WTC11 (cell line): Measurements from ENCODE around the gene AGL. TPM values are rescaled to one million over a fixed set of nuclear protein-coding genes. Genes with fewer than 3 reads are reported as not detected.
"Not testable (repeated sequence)": the region's sequence is repeated elsewhere in the genome, so short reads cannot be mapped to it uniquely, and the experiment has no call there.

Experiments
- ATAC-seq: fragments of 200-7000 bp; cut with Tn5 transposase; 2 replicates; pipeline ENCODE4 v1.10.0; 2021; ENCODE audit warnings: mild to moderate bottlenecking, moderate library complexity
- CTCF ChIA-PET: fragments of 300-600 bp; sonication (Branson Sonifier 250); formaldehyde crosslinking; loops from one replicate; lab custom pipeline; 2021; ENCODE audit warnings: antibody characterized with exemption; lab: Charles Lee
- POLR2A ChIA-PET: fragments of 350-600 bp; sonication (Branson Sonifier 250); formaldehyde crosslinking; loops from one replicate; lab custom pipeline; 2021; ENCODE audit warnings: antibody characterized with exemption; lab: Charles Lee
- DNase-seq: peaks from one replicate; pipeline ENCODE4 v3.0.0; 2021; ENCODE audit warnings: low spot score
- H3K27ac Mint-ChIP-seq: 2 replicates; pipeline ENCODE4 v1.8.0; 2021; ENCODE audit warnings: mixed read lengths
- H3K27me3 Mint-ChIP-seq: 2 replicates; pipeline ENCODE4 v1.8.0; 2021; ENCODE audit warnings: low read depth, mild to moderate bottlenecking, moderate library complexity, mixed read lengths
- H3K36me3 Mint-ChIP-seq: 2 replicates; pipeline ENCODE4 v1.8.0; 2021; ENCODE audit warnings: mixed read lengths
- H3K4me1 Mint-ChIP-seq: 2 replicates; pipeline ENCODE4 v1.8.0; 2022; ENCODE audit warnings: mixed read lengths
- H3K4me3 Mint-ChIP-seq: 2 replicates; pipeline ENCODE4 v1.8.0; 2021; ENCODE audit warnings: mild to moderate bottlenecking, moderate library complexity, mixed read lengths
- H3K9me3 Mint-ChIP-seq: 2 replicates; pipeline ENCODE4 v1.8.0; 2021; ENCODE audit warnings: mixed read lengths
- FOXP1 ChIP-seq: sonication (generic); formaldehyde crosslinking; IDR thresholded peaks from 2 replicates; pipeline ENCODE4 v1.8.0; 2022; ENCODE audit warnings: missing genetic modification reagents, mild to moderate bottlenecking, moderate library complexity, borderline replicate concordance
- GRHL2 ChIP-seq: fragments of 250-450 bp; sonication (Bioruptor Pico); IDR thresholded peaks from 2 replicates; pipeline ENCODE4 v1.8.0; 2022; ENCODE audit warnings: mild to moderate bottlenecking, moderate library complexity; ENCODE audit not compliant: insufficient replicate concordance, severe bottlenecking
- IRF2 ChIP-seq: sonication (generic); formaldehyde crosslinking; IDR thresholded peaks from 2 replicates; pipeline ENCODE4 v1.8.0; 2022; ENCODE audit warnings: low read depth, missing genetic modification reagents, borderline replicate concordance
- NFYB ChIP-seq: sonication (generic); formaldehyde crosslinking; conservative IDR thresholded peaks from 2 replicates; pipeline ENCODE4 v1.8.0; 2022; ENCODE audit warnings: low read depth, missing genetic modification reagents
- OVOL2 ChIP-seq: fragments of 250-450 bp; sonication (Bioruptor Pico); IDR thresholded peaks from 2 replicates; pipeline ENCODE4 v1.9.0; 2021; ENCODE audit warnings: mild to moderate bottlenecking, borderline replicate concordance
- PRRX2 ChIP-seq: fragments of 250-450 bp; sonication (Bioruptor Pico); IDR thresholded peaks from 2 replicates; pipeline ENCODE4 v1.8.0; 2021; ENCODE audit warnings: mild to moderate bottlenecking
- TCF7 ChIP-seq: sonication (generic); formaldehyde crosslinking; IDR thresholded peaks from 2 replicates; pipeline ENCODE4 v1.8.0; 2022; ENCODE audit warnings: mild to moderate bottlenecking, low read depth, missing genetic modification reagents, moderate library complexity
- TEAD1 ChIP-seq: sonication (generic); formaldehyde crosslinking; IDR thresholded peaks from 2 replicates; pipeline ENCODE4 v1.8.0; 2022; ENCODE audit warnings: mild to moderate bottlenecking, missing genetic modification reagents
- TEAD4 ChIP-seq: sonication (generic); formaldehyde crosslinking; IDR thresholded peaks from 2 replicates; pipeline ENCODE4 v1.8.0; 2022; ENCODE audit warnings: mild to moderate bottlenecking, missing genetic modification reagents
- ZNF121 ChIP-seq: sonication (generic); formaldehyde crosslinking; IDR thresholded peaks from 2 replicates; pipeline ENCODE4 v1.8.0; 2023; ENCODE audit warnings: missing genetic modification reagents
- ZNF317 ChIP-seq: sonication (generic); formaldehyde crosslinking; IDR thresholded peaks from 2 replicates; pipeline ENCODE4 v1.8.1; 2023; ENCODE audit warnings: low read depth, mild to moderate bottlenecking, moderate library complexity, missing genetic modification reagents, borderline replicate concordance
- ZNF423 ChIP-seq: fragments of 250-450 bp; sonication (Bioruptor Pico); IDR thresholded peaks from 2 replicates; pipeline ENCODE4 v2.1.2; 2022; ENCODE audit warnings: mild to moderate bottlenecking, moderate library complexity
- ZNF671 ChIP-seq: fragments of 250-450 bp; sonication (Bioruptor Pico); IDR thresholded peaks from 2 replicates; pipeline ENCODE4 v1.8.0; 2021; ENCODE audit warnings: mild to moderate bottlenecking
- total RNA-seq: library from RNA; stranded (reverse); gene quantifications from 3 replicates; pipeline ENCODE4 v1.2.3, GENCODE V29; 2021
- TF ChIP-seq, protein P1 (sequence below): sonication (generic); formaldehyde crosslinking; conservative IDR thresholded peaks from 2 replicates; pipeline ENCODE4 v1.8.1; 2022; ENCODE audit warnings: mild to moderate bottlenecking, missing genetic modification reagents
- TF ChIP-seq, protein P2 (sequence below): sonication (generic); formaldehyde crosslinking; IDR thresholded peaks from 2 replicates; pipeline ENCODE4 v1.8.0; 2023; ENCODE audit warnings: missing genetic modification reagents, mild to moderate bottlenecking, borderline replicate concordance
- TF ChIP-seq, protein P3 (sequence below): sonication (generic); formaldehyde crosslinking; IDR thresholded peaks from 2 replicates; pipeline ENCODE4 v1.8.1; 2022; ENCODE audit warnings: low read depth, mild to moderate bottlenecking, moderate library complexity, missing genetic modification reagents, borderline replicate concordance
- TF ChIP-seq, protein P4 (sequence below): fragments of 250-450 bp; sonication (Bioruptor Pico); IDR thresholded peaks from 2 replicates; pipeline ENCODE4 v1.9.0; 2021; ENCODE audit warnings: mild to moderate bottlenecking

The AGL gene
- total RNA-seq, 1 experiment from 2014 or later, result 22.5 TPM

DNA sequence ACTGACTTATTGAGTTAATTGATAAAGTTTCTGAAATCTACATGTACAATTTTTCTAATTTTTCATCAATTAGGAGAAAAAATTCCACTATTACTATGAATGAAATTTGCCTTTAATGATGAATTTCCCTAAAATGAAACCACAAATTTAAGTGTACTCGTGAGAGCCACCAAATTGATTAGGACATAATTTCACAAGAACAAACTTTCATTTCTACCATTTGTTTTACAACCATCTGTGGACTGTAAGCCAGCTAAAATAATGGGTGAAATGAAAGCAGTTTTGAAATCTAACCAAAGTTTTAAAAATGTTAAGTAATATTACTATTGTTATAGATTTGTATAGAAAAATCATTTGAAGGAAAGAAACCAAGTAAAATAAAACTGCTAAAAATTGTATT is 41.8 kb downstream of the AGL start:
- ATAC-seq (no peak), DNase-seq (no peak)
- Mint-ChIP-seq H3K4me1 (0 out of 2 replicates have a peak, but pooled peaks cover 1% of the 10 kb centered on the region), H3K27ac (no peak overlapping the region), H3K9me3 (no peaks in the 10 kb centered on the region), H3K36me3 (peaks cover 19% of the 10 kb centered on the region), H3K27me3 (no peaks in the 10 kb centered on the region)
- POLR2A ChIA-PET, result no interaction called here
- no peak for TF ChIP-seq TCF7 (CRISPR knock-in tag)
- no peak for TF ChIP-seq TEAD4
- TF ChIP-seq, all 79 proteins: peak for 0
- CTCF ChIA-PET, result no interaction called here
- no peak overlapping the region for H3K4me3 Mint-ChIP-seq

DNA sequence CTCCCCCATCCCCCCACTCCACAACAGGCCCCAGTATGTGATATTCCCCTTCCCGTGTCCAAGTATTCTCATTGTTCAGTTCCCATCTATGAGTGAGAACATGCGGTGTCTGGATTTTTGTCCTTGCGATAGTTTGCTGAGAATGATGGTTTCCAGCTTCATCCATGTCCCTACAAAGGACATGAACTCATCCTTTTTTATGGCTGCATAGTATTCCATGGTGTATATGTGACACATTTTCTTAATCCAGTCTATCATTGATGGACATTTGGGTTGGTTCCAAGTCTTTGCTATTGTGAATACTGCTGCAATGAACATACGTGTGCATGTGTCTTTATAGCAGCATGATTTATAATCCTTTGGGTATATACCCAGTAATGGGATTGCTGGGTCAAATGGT is 53.1 kb downstream of the AGL start:
- ATAC-seq, H3K27me3 Mint-ChIP-seq, H3K4me3 Mint-ChIP-seq, H3K4me1 Mint-ChIP-seq, H3K27ac Mint-ChIP-seq, POLR2A ChIA-PET, DNase-seq, CTCF ChIA-PET: not testable (repeated sequence)
- Mint-ChIP-seq H3K9me3 (peaks cover 17% of the 10 kb centered on the region), H3K36me3 (peaks cover 34% of the 10 kb centered on the region)

DNA sequence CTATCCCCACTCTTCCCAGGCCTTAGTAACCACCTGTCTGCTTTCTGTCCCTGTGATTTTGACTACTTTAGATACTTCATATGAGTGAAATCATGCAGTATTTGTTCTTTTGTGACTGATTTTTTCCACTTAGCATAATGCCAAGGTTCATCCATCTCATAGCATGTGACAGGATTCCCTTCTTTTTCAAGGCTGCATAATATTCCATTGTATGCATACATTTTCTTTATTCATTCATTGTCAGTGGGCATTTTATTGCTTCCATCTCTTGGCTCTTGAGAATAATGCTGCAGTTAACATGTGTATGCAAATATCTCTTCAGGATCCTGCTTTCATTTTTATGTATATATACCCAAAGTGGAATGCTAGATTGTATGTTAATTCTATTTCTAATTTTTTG is 56.4 kb downstream of the AGL start:
- Mint-ChIP-seq H3K9me3 (peaks cover 17% of the 10 kb centered on the region), H3K36me3 (peaks cover 37% of the 10 kb centered on the region), H3K4me3 (no peak overlapping the region), H3K27me3 (no peaks in the 10 kb centered on the region), H3K27ac (no peak overlapping the region), H3K4me1 (peaks cover 4% of the 10 kb centered on the region)
- POLR2A ChIA-PET, result no interaction called here
- no peak for ATAC-seq
- CTCF ChIA-PET, result no interaction called here
- no peak for DNase-seq
- TF ChIP-seq TEAD1, result no peak
- TF ChIP-seq, protein P1, sequence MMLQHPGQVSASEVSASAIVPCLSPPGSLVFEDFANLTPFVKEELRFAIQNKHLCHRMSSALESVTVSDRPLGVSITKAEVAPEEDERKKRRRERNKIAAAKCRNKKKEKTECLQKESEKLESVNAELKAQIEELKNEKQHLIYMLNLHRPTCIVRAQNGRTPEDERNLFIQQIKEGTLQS (CRISPR knock-in tag), result no peak
- TF ChIP-seq IRF2 (CRISPR knock-in tag), result no peak
- no peak for TF ChIP-seq ZNF121 (CRISPR knock-in tag)
- no peak for TF ChIP-seq NFYB (CRISPR knock-in tag)
- TF ChIP-seq, protein P2, sequence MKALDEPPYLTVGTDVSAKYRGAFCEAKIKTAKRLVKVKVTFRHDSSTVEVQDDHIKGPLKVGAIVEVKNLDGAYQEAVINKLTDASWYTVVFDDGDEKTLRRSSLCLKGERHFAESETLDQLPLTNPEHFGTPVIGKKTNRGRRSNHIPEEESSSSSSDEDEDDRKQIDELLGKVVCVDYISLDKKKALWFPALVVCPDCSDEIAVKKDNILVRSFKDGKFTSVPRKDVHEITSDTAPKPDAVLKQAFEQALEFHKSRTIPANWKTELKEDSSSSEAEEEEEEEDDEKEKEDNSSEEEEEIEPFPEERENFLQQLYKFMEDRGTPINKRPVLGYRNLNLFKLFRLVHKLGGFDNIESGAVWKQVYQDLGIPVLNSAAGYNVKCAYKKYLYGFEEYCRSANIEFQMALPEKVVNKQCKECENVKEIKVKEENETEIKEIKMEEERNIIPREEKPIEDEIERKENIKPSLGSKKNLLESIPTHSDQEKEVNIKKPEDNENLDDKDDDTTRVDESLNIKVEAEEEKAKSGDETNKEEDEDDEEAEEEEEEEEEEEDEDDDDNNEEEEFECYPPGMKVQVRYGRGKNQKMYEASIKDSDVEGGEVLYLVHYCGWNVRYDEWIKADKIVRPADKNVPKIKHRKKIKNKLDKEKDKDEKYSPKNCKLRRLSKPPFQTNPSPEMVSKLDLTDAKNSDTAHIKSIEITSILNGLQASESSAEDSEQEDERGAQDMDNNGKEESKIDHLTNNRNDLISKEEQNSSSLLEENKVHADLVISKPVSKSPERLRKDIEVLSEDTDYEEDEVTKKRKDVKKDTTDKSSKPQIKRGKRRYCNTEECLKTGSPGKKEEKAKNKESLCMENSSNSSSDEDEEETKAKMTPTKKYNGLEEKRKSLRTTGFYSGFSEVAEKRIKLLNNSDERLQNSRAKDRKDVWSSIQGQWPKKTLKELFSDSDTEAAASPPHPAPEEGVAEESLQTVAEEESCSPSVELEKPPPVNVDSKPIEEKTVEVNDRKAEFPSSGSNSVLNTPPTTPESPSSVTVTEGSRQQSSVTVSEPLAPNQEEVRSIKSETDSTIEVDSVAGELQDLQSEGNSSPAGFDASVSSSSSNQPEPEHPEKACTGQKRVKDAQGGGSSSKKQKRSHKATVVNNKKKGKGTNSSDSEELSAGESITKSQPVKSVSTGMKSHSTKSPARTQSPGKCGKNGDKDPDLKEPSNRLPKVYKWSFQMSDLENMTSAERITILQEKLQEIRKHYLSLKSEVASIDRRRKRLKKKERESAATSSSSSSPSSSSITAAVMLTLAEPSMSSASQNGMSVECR, result no peak
- no peak for TF ChIP-seq OVOL2 (CRISPR knock-in tag)
- no peak for TF ChIP-seq ZNF671
- no peak for TF ChIP-seq ZNF317
- no peak for TF ChIP-seq GRHL2 (CRISPR knock-in tag)
- TF ChIP-seq, protein P3, sequence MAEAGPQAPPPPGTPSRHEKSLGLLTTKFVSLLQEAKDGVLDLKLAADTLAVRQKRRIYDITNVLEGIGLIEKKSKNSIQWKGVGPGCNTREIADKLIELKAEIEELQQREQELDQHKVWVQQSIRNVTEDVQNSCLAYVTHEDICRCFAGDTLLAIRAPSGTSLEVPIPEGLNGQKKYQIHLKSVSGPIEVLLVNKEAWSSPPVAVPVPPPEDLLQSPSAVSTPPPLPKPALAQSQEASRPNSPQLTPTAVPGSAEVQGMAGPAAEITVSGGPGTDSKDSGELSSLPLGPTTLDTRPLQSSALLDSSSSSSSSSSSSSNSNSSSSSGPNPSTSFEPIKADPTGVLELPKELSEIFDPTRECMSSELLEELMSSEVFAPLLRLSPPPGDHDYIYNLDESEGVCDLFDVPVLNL (CRISPR knock-in tag), result no peak
- no peak for TF ChIP-seq PRRX2 (CRISPR knock-in tag)
- no peak for TF ChIP-seq FOXP1
- TF ChIP-seq ZNF423 (CRISPR knock-in tag), result no peak
- TF ChIP-seq, protein P4, sequence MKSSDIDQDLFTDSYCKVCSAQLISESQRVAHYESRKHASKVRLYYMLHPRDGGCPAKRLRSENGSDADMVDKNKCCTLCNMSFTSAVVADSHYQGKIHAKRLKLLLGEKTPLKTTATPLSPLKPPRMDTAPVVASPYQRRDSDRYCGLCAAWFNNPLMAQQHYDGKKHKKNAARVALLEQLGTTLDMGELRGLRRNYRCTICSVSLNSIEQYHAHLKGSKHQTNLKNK (CRISPR knock-in tag), result no peak
- TF ChIP-seq TCF7 (CRISPR knock-in tag), result no peak
